ENCODE measurements around the gene CAMK1G.

CAMK1G gene
- 0 to 0.11 (median 0) reads per million in 9 experiments for total RNA-seq

DNA sequence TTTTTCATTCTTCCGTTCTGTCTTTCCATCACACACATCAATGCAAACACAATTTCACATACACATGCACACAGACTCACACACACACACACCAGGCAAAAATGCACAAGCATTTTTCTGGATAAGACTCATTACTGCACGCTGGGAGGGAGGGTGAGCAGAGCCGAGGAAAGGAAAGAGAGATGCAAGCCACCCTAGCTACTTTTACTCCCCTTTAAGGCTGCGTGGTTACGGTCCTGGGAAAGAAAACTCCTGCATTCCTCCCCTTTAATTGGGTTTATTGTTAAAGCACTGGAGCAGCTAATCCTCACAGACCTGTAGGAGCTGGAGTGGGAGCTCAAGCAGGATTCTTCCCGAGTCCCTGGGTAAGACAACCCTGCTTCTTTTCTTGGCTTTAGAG lies at the start of gene CAMK1G:
CAMK1G (plus strand) TSS at position 307 of the 400 bp plus-strand sequence. CDS start 11,270 bp downstream, outside the sequence.
- peaks cover 19 to 20% of the 10 kb centered on the region in 2 donors for H3K27me3 Mint-ChIP-seq

GRCh38 chr1:209534496-209535250 lies 48.8 kb upstream of the CAMK1G start:
- Mint-ChIP-seq H3K9me3 (no peaks in the 10 kb centered on the region), H3K4me3 (no peak overlapping the region), H3K36me3 (ENCODE audit: insufficient read depth) (no peaks in the 10 kb centered on the region), H3K27ac (no peak overlapping the region), H3K27me3 (peaks cover 58 to 60% of the 10 kb centered on the region in 2 donors), H3K4me1 (ENCODE audit: low read depth in 2 of 2) (no peaks in the 10 kb centered on the region)
- no peak for ATAC-seq (replicated peaks)
- DNase-seq, result no peak

More for the DNA sequence above, at the start of gene CAMK1G:
- no peaks in the 10 kb centered on the region for H3K4me1 Mint-ChIP-seq (ENCODE audit: low read depth in 2 of 2)
- H3K9me3 Mint-ChIP-seq, result no peaks in the 10 kb centered on the region
- no peak within 1 kb of the TSS for H3K27ac Mint-ChIP-seq
- ATAC-seq (replicated peaks), result no peak
- H3K36me3 Mint-ChIP-seq (ENCODE audit: insufficient read depth), result no peaks in the 10 kb centered on the region
- DNase-seq, result no peak
- no peak within 1 kb of the TSS for H3K4me3 Mint-ChIP-seq

GRCh38 chr1:209536843-209537242 lies 46.7 kb upstream of the CAMK1G start:
- ATAC-seq (replicated peaks), result no peak
- Mint-ChIP-seq H3K36me3 (ENCODE audit: insufficient read depth) (no peaks in the 10 kb centered on the region), H3K27me3 (peaks cover 50 to 56% of the 10 kb centered on the region in 2 donors), H3K4me1 (ENCODE audit: low read depth in 2 of 2) (no peaks in the 10 kb centered on the region), H3K9me3 (no peaks in the 10 kb centered on the region), H3K4me3 (no peak overlapping the region), H3K27ac (no peak overlapping the region)
- no peak for DNase-seq

GRCh38 chr1:209537336-209538114 lies 46.0 kb upstream of the CAMK1G start:
- Mint-ChIP-seq H3K4me3 (no peak overlapping the region), H3K36me3 (ENCODE audit: insufficient read depth) (no peaks in the 10 kb centered on the region), H3K4me1 (ENCODE audit: low read depth in 2 of 2) (no peaks in the 10 kb centered on the region), H3K27ac (no peak overlapping the region), H3K27me3 (peaks cover 47 to 63% of the 10 kb centered on the region in 2 donors), H3K9me3 (no peaks in the 10 kb centered on the region)
- DNase-seq (no peak), ATAC-seq (replicated peaks) (no peak)

DNA sequence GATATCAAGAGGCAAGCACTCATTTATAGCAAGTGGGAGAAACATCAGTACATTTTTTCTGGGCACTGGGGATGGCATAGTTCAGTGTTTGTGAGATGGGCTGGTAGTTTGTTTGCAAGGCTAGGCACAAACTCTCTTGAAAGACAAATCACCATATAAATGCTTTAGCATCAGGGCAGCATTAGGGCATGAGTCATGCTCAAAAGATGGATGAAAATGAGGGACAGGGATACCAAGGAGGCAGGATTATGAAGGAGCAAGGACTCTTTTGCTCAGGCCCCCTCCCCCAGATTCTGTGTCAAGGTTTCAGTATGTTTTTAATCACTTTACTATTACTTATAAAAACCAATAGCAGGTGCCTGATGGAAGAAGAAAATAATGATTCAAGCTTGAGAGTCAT lies 43.9 kb upstream of the CAMK1G start:
- DNase-seq (no peak), ATAC-seq (replicated peaks) (no peak)
- H3K9me3 Mint-ChIP-seq, result no peaks in the 10 kb centered on the region
- no peak overlapping the region for H3K27ac Mint-ChIP-seq
- peaks cover 43 to 75% of the 10 kb centered on the region in 2 donors for H3K27me3 Mint-ChIP-seq
- no peaks in the 10 kb centered on the region for H3K36me3 Mint-ChIP-seq (ENCODE audit: insufficient read depth)
- H3K4me3 Mint-ChIP-seq, result no peak overlapping the region
- H3K4me1 Mint-ChIP-seq (ENCODE audit: low read depth in 2 of 2), result no peaks in the 10 kb centered on the region

- Mint-ChIP-seq H3K36me3 (ENCODE audit: insufficient read depth) (no peaks in the 10 kb centered on the region), H3K27me3 (peaks cover 33 to 71% of the 10 kb centered on the region in 2 donors), H3K4me3 (no peak overlapping the region), H3K27ac (no peak overlapping the region), H3K9me3 (no peaks in the 10 kb centered on the region), H3K4me1 (ENCODE audit: low read depth in 2 of 2) (no peaks in the 10 kb centered on the region)
- DNase-seq (no peak), ATAC-seq (replicated peaks) (no peak)
Measured at GRCh38 chr1:209542585-209542984, 40.9 kb upstream of the CAMK1G start.

DNA sequence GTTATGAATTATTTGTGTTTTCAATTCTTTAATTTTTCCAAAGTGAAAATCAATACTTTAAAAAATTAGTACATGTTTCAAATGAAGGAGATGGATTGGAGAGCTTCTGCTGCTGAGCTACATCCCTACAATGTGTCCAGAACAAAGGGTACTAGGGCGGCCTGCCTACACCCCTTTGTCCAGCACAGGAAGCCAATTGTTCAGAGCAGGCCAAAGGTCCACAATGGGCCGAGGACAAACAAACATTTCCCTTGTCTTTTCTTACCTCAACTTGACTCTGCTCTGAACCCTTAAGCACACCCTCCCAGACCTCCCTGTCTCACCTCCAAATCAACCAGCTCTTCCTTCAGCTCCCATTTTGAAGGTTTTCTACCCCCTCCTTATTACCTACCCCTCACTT lies 39.4 kb upstream of the CAMK1G start:
- Mint-ChIP-seq H3K27ac (no peak overlapping the region), H3K4me1 (ENCODE audit: low read depth in 2 of 2) (no peaks in the 10 kb centered on the region), H3K27me3 (peaks cover 22 to 57% of the 10 kb centered on the region in 2 donors), H3K36me3 (ENCODE audit: insufficient read depth) (no peaks in the 10 kb centered on the region), H3K9me3 (no peaks in the 10 kb centered on the region), H3K4me3 (no peak overlapping the region)
- DNase-seq, result no peak
- ATAC-seq (replicated peaks), result no peak

GRCh38 chr1:209545423-209545822 lies 38.1 kb upstream of the CAMK1G start:
- Mint-ChIP-seq H3K27me3 (peaks cover 21 to 56% of the 10 kb centered on the region in 2 donors), H3K9me3 (no peaks in the 10 kb centered on the region), H3K4me3 (no peak overlapping the region), H3K36me3 (ENCODE audit: insufficient read depth) (no peaks in the 10 kb centered on the region), H3K4me1 (ENCODE audit: low read depth in 2 of 2) (peaks cover 0 to 3% of the 10 kb centered on the region in 2 donors), H3K27ac (no peak overlapping the region)
- ATAC-seq (replicated peaks) (no peak), DNase-seq (no peak)

- Mint-ChIP-seq H3K4me1 (ENCODE audit: low read depth in 2 of 2) (peaks cover 0 to 3% of the 10 kb centered on the region in 2 donors), H3K27ac (no peak overlapping the region), H3K36me3 (ENCODE audit: insufficient read depth) (no peaks in the 10 kb centered on the region), H3K4me3 (no peak overlapping the region), H3K9me3 (no peaks in the 10 kb centered on the region), H3K27me3 (peaks cover 21 to 48% of the 10 kb centered on the region in 2 donors)
- no peak for ATAC-seq (replicated peaks)
- no peak for DNase-seq
Measured at GRCh38 chr1:209546390-209547085, 37.0 kb upstream of the CAMK1G start.

GRCh38 chr1:209547626-209548025 lies 35.9 kb upstream of the CAMK1G start:
- Mint-ChIP-seq H3K9me3 (no peaks in the 10 kb centered on the region), H3K27ac (no peak overlapping the region), H3K4me3 (no peak overlapping the region), H3K36me3 (ENCODE audit: insufficient read depth) (no peaks in the 10 kb centered on the region), H3K4me1 (ENCODE audit: low read depth in 2 of 2) (peaks cover 0 to 3% of the 10 kb centered on the region in 2 donors), H3K27me3 (peaks cover 21 to 46% of the 10 kb centered on the region in 2 donors)
- DNase-seq (no peak), ATAC-seq (replicated peaks) (no peak)

DNA sequence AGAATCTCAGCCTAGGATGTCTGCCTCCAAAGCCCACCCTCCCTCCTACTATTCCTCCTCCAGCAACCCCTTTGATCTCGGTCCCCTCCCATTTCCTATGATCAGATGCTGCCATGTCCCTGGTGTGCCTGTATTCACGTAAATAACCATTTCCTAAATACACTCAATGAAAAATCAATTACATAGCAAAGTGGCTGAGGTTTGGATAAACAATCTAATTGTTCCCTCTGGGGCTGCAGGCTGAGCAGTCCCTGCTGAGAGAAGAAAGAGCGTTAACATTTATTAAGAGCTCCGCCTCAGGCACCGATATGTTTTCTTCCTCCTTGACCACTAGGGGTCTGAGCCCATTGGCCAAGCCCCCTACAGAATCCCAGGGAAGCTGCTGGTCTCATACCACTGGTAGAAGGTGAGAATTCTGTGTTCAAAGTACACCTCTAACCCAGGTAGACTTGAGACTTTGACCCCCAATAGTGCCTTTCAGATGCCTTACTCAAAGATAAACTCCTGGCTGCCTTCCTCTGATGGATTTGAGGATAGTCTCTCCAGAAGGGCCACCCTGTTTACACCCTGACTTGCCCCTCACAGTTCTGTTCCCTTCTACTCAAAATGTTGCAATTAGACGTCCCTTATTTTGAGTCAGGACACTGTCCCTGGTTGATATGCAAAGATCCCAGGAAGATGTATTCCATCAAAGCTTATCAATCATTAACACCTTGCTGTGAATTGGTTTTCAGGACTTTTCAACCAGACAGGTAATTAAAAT lies 33.9 kb upstream of the CAMK1G start:
- Mint-ChIP-seq H3K27ac (no peak overlapping the region), H3K9me3 (no peaks in the 10 kb centered on the region), H3K27me3 (peaks cover 21 to 44% of the 10 kb centered on the region in 2 donors), H3K4me1 (ENCODE audit: low read depth in 2 of 2) (peaks cover 0 to 3% of the 10 kb centered on the region in 2 donors), H3K36me3 (ENCODE audit: insufficient read depth) (no peaks in the 10 kb centered on the region), H3K4me3 (no peak overlapping the region)
- ATAC-seq (replicated peaks), result no peak
- DNase-seq, result no peak

DNA sequence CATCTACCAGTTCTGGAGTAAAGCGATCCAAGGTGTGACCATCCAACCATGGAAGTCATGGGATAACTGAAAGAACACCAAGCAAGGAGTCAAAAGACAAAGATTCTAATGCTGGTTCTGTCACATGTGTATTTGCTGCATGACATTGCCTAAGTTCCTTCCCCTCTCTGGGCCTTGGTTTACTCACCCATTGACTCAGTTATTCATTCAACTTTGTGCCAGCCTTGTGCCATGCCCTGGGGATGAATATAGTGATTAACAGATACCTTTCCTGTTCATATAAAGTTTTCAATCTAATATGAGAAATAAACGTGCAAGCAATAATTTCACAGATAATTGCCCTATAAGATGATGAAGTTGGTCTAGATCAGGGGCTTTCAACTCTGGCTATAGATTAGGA lies 33.0 kb upstream of the CAMK1G start:
- H3K4me3 Mint-ChIP-seq, result no peak overlapping the region
- no peak overlapping the region for H3K27ac Mint-ChIP-seq
- no peak for ATAC-seq (replicated peaks)
- DNase-seq, result no peak
- H3K4me1 Mint-ChIP-seq (ENCODE audit: low read depth in 2 of 2), result peaks cover 0 to 3% of the 10 kb centered on the region in 2 donors
- H3K36me3 Mint-ChIP-seq (ENCODE audit: insufficient read depth), result no peaks in the 10 kb centered on the region
- peaks cover 13 to 35% of the 10 kb centered on the region in 2 donors for H3K27me3 Mint-ChIP-seq
- H3K9me3 Mint-ChIP-seq, result no peaks in the 10 kb centered on the region
